WTC11 (cell line): ENCODE data around the gene CEP295NL.

Source experiments
- AFF4 ChIP-seq: sonication (generic); formaldehyde crosslinking; IDR thresholded peaks from 2 replicates; pipeline ENCODE4 v1.8.1; 2023; ENCODE audit warnings: mild to moderate bottlenecking, missing genetic modification reagents, borderline replicate concordance
- ARID4B ChIP-seq: sonication (generic); formaldehyde crosslinking; IDR thresholded peaks from 2 replicates; pipeline ENCODE4 v1.8.0; 2023; ENCODE audit warnings: missing genetic modification reagents, mild to moderate bottlenecking, borderline replicate concordance
- ATF3 ChIP-seq: sonication (generic); formaldehyde crosslinking; conservative IDR thresholded peaks from 2 replicates; pipeline ENCODE4 v1.8.1; 2022; ENCODE audit warnings: mild to moderate bottlenecking, missing genetic modification reagents
- CTCF ChIP-seq: fragments of 200-600 bp; IDR thresholded peaks from 2 replicates; pipeline ENCODE4 v1.8.0; 2022; ENCODE audit warnings: antibody characterized with exemption
- ETV6 ChIP-seq: sonication (generic); formaldehyde crosslinking; IDR thresholded peaks from 2 replicates; pipeline ENCODE4 v1.8.1; 2022; ENCODE audit warnings: mild to moderate bottlenecking, missing genetic modification reagents
- MLX ChIP-seq: sonication (generic); formaldehyde crosslinking; IDR thresholded peaks from 2 replicates; pipeline ENCODE4 v1.8.1; 2023; ENCODE audit warnings: mild to moderate bottlenecking, missing genetic modification reagents, moderate library complexity
- MXD4 ChIP-seq: fragments of 250-450 bp; sonication (Bioruptor Pico); IDR thresholded peaks from 2 replicates; pipeline ENCODE4 v1.8.0; 2021; ENCODE audit warnings: mild to moderate bottlenecking, moderate library complexity, borderline replicate concordance
- NFE2L1 ChIP-seq: sonication (generic); formaldehyde crosslinking; IDR thresholded peaks from 2 replicates; pipeline ENCODE4 v1.8.1; 2023; ENCODE audit warnings: missing genetic modification reagents
- PREB ChIP-seq: sonication (generic); formaldehyde crosslinking; IDR thresholded peaks from 2 replicates; pipeline ENCODE4 v1.8.1; 2022; ENCODE audit warnings: mild to moderate bottlenecking, missing genetic modification reagents, moderate library complexity, borderline replicate concordance
- SP1 ChIP-seq: sonication (generic); formaldehyde crosslinking; conservative IDR thresholded peaks from 2 replicates; pipeline ENCODE4 v1.8.1; 2022; ENCODE audit warnings: missing genetic modification reagents
- ZBTB21 ChIP-seq: sonication (generic); formaldehyde crosslinking; IDR thresholded peaks from 2 replicates; pipeline ENCODE4 v1.8.1; 2023; ENCODE audit warnings: mild to moderate bottlenecking, missing genetic modification reagents, borderline replicate concordance
- ZNF232 ChIP-seq: sonication (generic); formaldehyde crosslinking; IDR thresholded peaks from 2 replicates; pipeline ENCODE4 v1.8.0; 2022; ENCODE audit warnings: mild to moderate bottlenecking, missing genetic modification reagents
- ZNF512 ChIP-seq: sonication (generic); formaldehyde crosslinking; IDR thresholded peaks from 2 replicates; pipeline ENCODE4 v1.8.1; 2022; ENCODE audit warnings: missing genetic modification reagents, borderline replicate concordance

GRCh38 chr17:78885956-78886355, 17.0 kb downstream of the CEP295NL start:
- no peak for TF ChIP-seq CTCF
- TF ChIP-seq NFE2L1 = no peak
- no peak for TF ChIP-seq SP1 (CRISPR knock-in tag)
- TF ChIP-seq AFF4 = no peak
- TF ChIP-seq ZBTB21 (CRISPR knock-in tag) = no peak
- no peak for TF ChIP-seq MXD4 (CRISPR knock-in tag)
- TF ChIP-seq MLX = no peak
- no peak for TF ChIP-seq ETV6 (CRISPR knock-in tag)
- TF ChIP-seq ARID4B (CRISPR knock-in tag) = no peak
- no peak for TF ChIP-seq ZNF512 (CRISPR knock-in tag)
- TF ChIP-seq PREB = no peak
- TF ChIP-seq ATF3 = no peak
- no peak for TF ChIP-seq ZNF232
